Right renal cortex interstitium (tissue), 3 donors: ENCODE data around the gene ATP5F1C. TPM values are rescaled to one million over a fixed set of nuclear protein-coding genes. Genes with fewer than 3 reads are reported as not detected.
"Not testable (repeated sequence)": the region's sequence is repeated elsewhere in the genome, so short reads cannot be mapped to it uniquely, and the experiment has no call there.

Source experiments
- DNase-seq, 3 donors: peaks; one replicate each; pipeline ENCODE4 v3.0.0-alpha.2; 2013; ENCODE audit warnings: low read depth in 3 of 3, low spot score in 2 of 3
- polyA plus RNA-seq, 3 donors: library from polyadenylated mRNA; unstranded; fragments of 120-200 nt; gene quantifications; one replicate each; pipeline ENCODE4 v1.2.1, GENCODE V29; 2013; ENCODE audit not compliant: insufficient read length in 3 of 3

Gene ATP5F1C
- polyA plus RNA-seq, 3 donors, result 426 to 453 (median 442) TPM

GRCh38 chr10:7792541-7792940, 4.6 kb downstream of the ATP5F1C start:
- DNase-seq, result no peak

GRCh38 chr10:7794251-7795026, 6.5 kb downstream of the ATP5F1C start:
- no peak for DNase-seq

GRCh38 chr10:7795605-7796004, 7.6 kb downstream of the ATP5F1C start:
- DNase-seq, result no peak

- no peak for DNase-seq
These were observed 9.6 kb downstream of the ATP5F1C start for GRCh38 chr10:7797582-7797981.

DNA sequence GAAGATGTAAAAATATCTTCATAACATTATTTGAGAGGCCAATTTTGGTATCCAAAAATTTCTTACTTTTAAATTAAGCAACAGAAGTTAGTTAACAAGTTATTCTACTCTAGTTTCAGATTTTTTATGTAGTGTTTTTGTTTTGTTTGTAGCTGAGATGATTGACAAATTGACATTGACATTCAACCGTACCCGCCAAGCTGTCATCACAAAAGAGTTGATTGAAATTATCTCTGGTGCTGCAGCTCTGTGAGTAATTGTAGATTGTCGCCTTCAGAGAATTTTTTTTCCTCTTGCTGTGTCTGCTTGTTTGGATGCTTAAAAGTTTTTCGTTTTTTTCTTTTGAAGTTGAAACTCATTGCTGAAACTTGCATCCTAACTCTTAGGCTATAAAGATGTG, 14.6 kb downstream of the ATP5F1C start:
- no peak for DNase-seq

- no peak for DNase-seq
These were observed 16.2 kb downstream of the ATP5F1C start for GRCh38 chr10:7804216-7804615.

GRCh38 chr10:7804741-7805140, 16.8 kb downstream of the ATP5F1C start:
- no peak for DNase-seq

DNA sequence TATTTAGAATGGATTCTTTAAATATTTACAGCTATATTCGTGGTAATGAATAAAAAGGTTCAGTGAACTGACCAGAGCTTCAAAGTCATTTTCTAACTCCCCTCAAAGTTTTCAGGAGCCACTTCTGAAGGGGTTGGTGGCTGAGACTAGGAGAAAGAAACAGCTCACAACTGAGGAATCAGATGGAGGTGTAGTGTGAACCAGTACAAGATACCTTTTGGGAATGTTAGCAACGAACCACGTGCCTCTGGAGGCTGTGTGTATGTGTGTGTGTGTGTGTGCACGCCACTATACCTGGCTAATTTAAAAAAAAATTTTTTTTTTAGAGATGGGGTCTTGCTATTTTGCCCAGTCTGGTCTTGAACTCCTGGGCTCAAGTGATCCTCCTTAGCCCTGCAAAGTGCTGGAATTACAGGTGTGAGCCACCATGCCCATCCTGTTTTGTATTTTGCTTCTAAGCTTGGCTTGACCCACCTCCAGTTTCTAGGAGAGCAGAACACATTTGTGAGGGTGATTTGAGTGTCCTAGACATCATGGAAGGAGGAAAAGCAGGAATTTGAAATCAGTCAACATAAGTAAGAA, 20.8 kb downstream of the ATP5F1C start:
- no peak for DNase-seq

GRCh38 chr10:7810443-7810842, 22.5 kb downstream of the ATP5F1C start:
- DNase-seq, result no peak

DNA sequence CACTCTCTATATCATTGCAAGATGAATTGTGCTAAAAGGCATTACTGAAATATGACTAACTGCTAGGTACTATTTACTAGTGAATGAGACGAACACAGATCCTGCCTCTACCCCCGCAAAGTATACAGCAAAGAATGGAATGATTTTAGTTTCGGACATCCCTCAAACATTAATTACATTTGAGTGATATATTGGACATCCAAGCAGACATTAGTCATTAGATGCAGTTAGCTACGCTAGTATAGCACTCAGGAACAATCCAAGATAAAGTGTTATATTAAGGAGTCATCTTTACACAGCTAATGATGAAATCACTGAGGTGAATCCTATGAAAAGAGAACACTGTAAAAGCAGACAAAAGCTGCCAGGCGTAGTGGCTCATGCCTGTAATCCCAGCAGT, 23.0 kb downstream of the ATP5F1C start:
- DNase-seq, result no peak

- DNase-seq, result not testable (repeated sequence)
These were observed 23.8 kb downstream of the ATP5F1C start for GRCh38 chr10:7811743-7812142.

GRCh38 chr10:7813481-7813880, 25.5 kb downstream of the ATP5F1C start:
- no peak for DNase-seq

- DNase-seq, result no peak
These were observed 29.6 kb downstream of the ATP5F1C start for GRCh38 chr10:7817576-7817975.

GRCh38 chr10:7817984-7818294, 30.0 kb downstream of the ATP5F1C start:
- no peak for DNase-seq

GRCh38 chr10:7818295-7819120, 30.5 kb downstream of the ATP5F1C start, which contains the start of gene TAF3:
TAF3 (plus strand) TSS chr10:7818505; CDS start chr10:7818710, 205 bp downstream.
- peak; percentile 74 to 87 (median 78) for DNase-seq

GRCh38 chr10:7819121-7819460, 31.1 kb downstream of the ATP5F1C start:
- peak in 1 of 3 donors; percentile 18 for DNase-seq

DNA sequence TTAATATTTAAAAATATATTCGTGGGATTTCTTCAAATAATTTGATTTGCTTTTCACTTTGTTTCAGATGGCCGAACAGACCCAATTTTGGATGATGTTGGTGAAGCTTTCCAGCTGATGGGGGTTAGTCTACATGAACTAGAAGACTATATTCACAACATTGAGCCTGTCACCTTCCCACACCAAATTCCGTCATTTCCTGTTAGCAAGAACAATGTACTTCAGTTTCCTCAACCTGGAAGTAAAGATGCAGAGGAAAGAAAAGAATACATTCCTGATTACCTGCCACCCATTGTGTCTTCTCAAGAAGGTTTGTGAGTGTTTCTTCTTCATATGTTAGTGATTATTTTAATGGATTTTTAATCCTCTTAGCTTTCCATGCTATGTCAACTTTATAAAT, 36.3 kb downstream of the ATP5F1C start:
- no peak for DNase-seq

- no peak for DNase-seq
These were observed 39.0 kb downstream of the ATP5F1C start for GRCh38 chr10:7826971-7827370.

GRCh38 chr10:7829289-7829834, 41.4 kb downstream of the ATP5F1C start:
- no peak for DNase-seq

GRCh38 chr10:7832060-7832459, 44.1 kb downstream of the ATP5F1C start:
- DNase-seq, result no peak

DNA sequence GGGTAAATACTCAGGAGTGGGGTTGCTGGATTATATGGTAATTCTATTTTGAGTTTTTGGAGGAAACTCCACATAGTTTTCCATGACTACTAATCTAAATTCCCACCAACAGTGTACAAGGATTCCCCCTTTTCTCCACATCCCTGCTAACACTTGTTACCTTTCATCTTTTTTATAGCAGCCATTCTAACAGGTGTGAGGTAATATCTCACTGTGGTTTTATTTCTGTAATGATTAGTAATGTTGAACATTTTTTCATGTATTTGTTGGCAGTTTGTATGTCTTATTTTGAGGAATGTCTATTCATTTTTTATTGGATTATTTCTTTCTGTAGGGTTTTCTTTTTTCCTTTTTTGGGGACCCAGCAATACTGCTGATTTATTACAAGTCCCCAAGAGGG, 45.2 kb downstream of the ATP5F1C start:
- DNase-seq, result no peak
